ENCODE data around the gene SLC30A5.
"Not testable (repeated sequence)": the region's sequence is repeated elsewhere in the genome, so short reads cannot be mapped to it uniquely, and the experiment has no call there.

Gene SLC30A5

GRCh38 chr5:69130241-69130640 lies 36.4 kb downstream of the SLC30A5 start:
- H3K4me3 ChIP-seq (ENCODE audit: low read depth, low read length) = no peak overlapping the region
- no peak for DNase-seq (ENCODE audit: low read depth)
- TF ChIP-seq CTCF (IDR thresholded peaks at IDR 0.05; ENCODE audit: insufficient read depth, low read depth, low read length, missing control alignments) = no peak

- no peak for TF ChIP-seq CTCF (IDR thresholded peaks at IDR 0.05; ENCODE audit: insufficient read depth, low read depth, low read length, missing control alignments)
These were observed 37.5 kb downstream of the SLC30A5 start for GRCh38 chr5:69131304-69131703.

GRCh38 chr5:69134126-69134525 lies 40.3 kb downstream of the SLC30A5 start:
- no peak overlapping the region for H3K4me3 ChIP-seq (ENCODE audit: low read depth, low read length)
- DNase-seq (ENCODE audit: low read depth) = no peak
- no peak for TF ChIP-seq CTCF (IDR thresholded peaks at IDR 0.05; ENCODE audit: insufficient read depth, low read depth, low read length, missing control alignments)

More at GRCh38 chr5:69131304-69131703, 37.5 kb downstream of the SLC30A5 start:
- DNase-seq (ENCODE audit: low read depth) = no peak
- no peak overlapping the region for H3K4me3 ChIP-seq (ENCODE audit: low read depth, low read length)

GRCh38 chr5:69136293-69136692 lies 42.5 kb downstream of the SLC30A5 start:
- peak; percentile 76 for DNase-seq (ENCODE audit: low read depth)
- H3K4me3 ChIP-seq (ENCODE audit: low read depth, low read length) = no peak overlapping the region
- no peak for TF ChIP-seq CTCF (IDR thresholded peaks at IDR 0.05; ENCODE audit: insufficient read depth, low read depth, low read length, missing control alignments)

GRCh38 chr5:69137208-69137607 lies 43.4 kb downstream of the SLC30A5 start:
- not testable (repeated sequence) for H3K4me3 ChIP-seq (ENCODE audit: low read depth, low read length); DNase-seq (ENCODE audit: low read depth)

- DNase-seq (ENCODE audit: low read depth) = no peak
- no peak overlapping the region for H3K4me3 ChIP-seq (ENCODE audit: low read depth, low read length)
- no peak for TF ChIP-seq CTCF (IDR thresholded peaks at IDR 0.05; ENCODE audit: insufficient read depth, low read depth, low read length, missing control alignments)
These were observed 44.0 kb downstream of the SLC30A5 start for GRCh38 chr5:69137807-69138206.

- no peak for TF ChIP-seq CTCF (IDR thresholded peaks at IDR 0.05; ENCODE audit: insufficient read depth, low read depth, low read length, missing control alignments)
- no peak overlapping the region for H3K4me3 ChIP-seq (ENCODE audit: low read depth, low read length)
- no peak for DNase-seq (ENCODE audit: low read depth)
These were observed 45.0 kb downstream of the SLC30A5 start for GRCh38 chr5:69138766-69139165.

- not testable (repeated sequence) for H3K4me3 ChIP-seq (ENCODE audit: low read depth, low read length); DNase-seq (ENCODE audit: low read depth)
These were observed 46.4 kb downstream of the SLC30A5 start for GRCh38 chr5:69140239-69140638.

All from GM12865 (cell line).